KOPT-K1 (cell line): ENCODE data around the gene A1BG.

ENCODE experiments used
- H3K27ac ChIP-seq: fragments of 200-600 bp; sonication (generic); 2 replicates; pipeline ENCODE4 v1.5.1; 2016; ENCODE audit warnings: antibody characterized with exemption, mild to moderate bottlenecking, low read depth, low read length; ENCODE audit not compliant: poor library complexity, severe bottlenecking
- H3K36me3 ChIP-seq: fragments of 200-600 bp; sonication (generic); 2 replicates; pipeline ENCODE4 v1.5.1; 2017; ENCODE audit warnings: antibody characterized with exemption, mild to moderate bottlenecking, low read length, moderate library complexity; ENCODE audit not compliant: insufficient read depth
- H3K9me3 ChIP-seq: fragments of 200-600 bp; sonication (generic); 2 replicates; pipeline ENCODE4 v1.5.1; 2017; ENCODE audit warnings: antibody characterized with exemption, low read length, mild to moderate bottlenecking; ENCODE audit not compliant: insufficient read depth, poor library complexity, severe bottlenecking

A1BG gene

DNA sequence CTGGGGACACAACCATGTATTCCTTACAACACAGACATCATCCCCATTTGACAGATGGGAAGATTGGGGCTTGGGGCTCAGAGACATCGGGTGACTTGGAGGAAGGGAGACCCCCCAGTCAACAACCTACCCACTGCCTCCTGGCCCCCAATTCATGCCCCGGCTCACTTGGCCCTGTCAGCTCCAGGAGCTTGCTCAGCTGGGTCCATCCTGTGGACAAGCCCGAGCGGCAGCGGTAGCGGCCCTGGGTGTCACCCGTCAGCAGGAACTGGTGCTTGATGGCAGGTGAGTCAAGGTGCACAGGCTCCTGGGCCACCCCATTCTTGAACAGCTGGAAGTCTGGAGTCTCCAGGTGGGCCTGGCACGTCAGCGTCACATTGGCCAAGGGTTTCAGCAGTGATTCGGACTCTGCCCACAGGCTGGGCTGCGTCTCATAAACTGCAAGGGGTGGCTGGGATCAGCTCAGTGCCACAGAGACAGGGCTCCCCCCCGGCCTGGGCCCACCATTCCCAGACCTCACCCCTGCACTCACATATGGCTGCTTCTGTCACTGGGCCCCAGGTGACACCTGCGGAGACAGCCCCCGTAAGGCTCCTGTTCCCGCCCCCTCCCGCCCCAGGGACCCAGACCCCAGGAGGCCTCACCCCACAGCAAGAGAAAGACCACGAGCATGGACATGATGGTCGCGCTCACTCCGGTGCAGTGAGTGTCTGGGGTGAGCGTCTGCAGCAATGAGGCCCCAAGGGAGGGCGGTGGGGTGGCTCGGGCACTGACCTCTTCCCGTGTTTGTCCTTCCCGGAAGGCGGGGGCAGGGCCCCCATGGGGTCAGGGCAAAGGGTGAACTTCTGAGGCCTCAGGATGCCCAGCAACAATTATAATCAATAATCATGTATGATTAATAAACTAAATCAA is at the start of gene A1BG:
Gene A1BG, minus strand, starts transcription at position 733 of the 912 bp plus-strand sequence. Its CDS starts 55 bp downstream, at position 678.
- H3K36me3 ChIP-seq: peaks cover 17% of the 10 kb centered on the region; the same call in 1 of the 2 replicates
- no peak within 1 kb of the TSS for H3K27ac ChIP-seq
- H3K9me3 ChIP-seq: no peaks in the 10 kb centered on the region

- no peaks in the 10 kb centered on the region for H3K9me3 ChIP-seq
- H3K27ac ChIP-seq: peak overlapping the region; percentile 59
- H3K36me3 ChIP-seq: peaks cover 6% of the 10 kb centered on the region; the same call in 1 of the 2 replicates
Observed at GRCh38 chr19:58401840-58402421, 48.6 kb upstream of the A1BG start.

- H3K36me3 ChIP-seq: peaks cover 7% of the 10 kb centered on the region; the same call in 1 of the 2 replicates
- H3K27ac ChIP-seq: peak overlapping the region; percentile 59
- H3K9me3 ChIP-seq: no peaks in the 10 kb centered on the region
Observed at GRCh38 chr19:58400916-58401839, 47.9 kb upstream of the A1BG start.

DNA sequence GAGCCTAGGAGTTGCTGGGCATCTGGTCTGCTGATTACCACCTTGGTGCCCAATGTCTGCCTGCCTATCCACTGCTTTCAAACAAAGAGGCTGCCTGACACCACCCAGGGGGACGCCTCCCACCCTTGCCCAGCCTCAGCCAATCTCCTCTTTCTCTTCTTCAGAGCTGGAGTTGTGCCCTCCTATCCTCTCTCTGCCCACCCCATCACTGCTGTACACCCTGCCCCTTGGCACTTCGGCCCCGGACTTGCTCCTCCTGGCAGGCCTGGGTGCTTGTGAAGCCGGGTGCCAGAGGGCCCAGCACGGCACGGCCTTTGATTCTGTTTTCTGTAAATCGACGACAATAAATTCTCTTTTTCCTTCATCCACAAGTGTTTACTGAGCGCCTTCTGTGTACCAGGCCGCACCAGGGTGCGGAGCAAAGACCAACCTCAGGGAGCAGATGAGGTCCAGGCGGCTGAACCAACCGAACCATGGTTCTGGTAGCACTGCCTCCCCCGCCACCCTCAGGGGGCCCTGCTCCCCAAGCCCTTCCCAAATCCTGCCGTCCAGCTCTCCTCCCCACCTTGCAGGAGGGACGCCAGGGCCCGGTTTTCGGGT is 47.1 kb upstream of the A1BG start:
- H3K36me3 ChIP-seq: peaks cover 13% of the 10 kb centered on the region
- H3K27ac ChIP-seq: peak overlapping the region; percentile 14
- H3K9me3 ChIP-seq: no peaks in the 10 kb centered on the region

GRCh38 chr19:58399903-58400302 is 46.6 kb upstream of the A1BG start:
- Histone ChIP-seq H3K27ac (no peak overlapping the region), H3K36me3 (peaks cover 19% of the 10 kb centered on the region), H3K9me3 (no peaks in the 10 kb centered on the region)

DNA sequence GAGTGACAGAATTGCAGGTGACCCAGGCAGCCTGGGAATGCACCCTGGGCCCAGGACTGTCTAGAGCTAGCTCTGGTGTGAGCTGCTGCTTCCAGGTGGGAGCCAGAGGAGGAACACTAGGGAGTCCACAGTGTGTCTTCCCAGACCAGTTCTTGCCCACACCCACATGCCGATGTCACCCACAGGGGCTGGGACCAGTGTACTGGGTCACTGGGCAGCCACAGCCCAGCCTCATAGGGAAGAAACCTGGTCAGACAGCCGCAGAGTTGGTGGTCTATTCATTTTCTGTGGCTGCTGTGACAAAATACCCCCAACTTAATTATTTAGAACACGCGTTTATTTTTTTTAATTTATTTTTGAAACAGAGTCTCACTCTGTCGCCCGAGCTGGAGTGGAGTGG is 45.3 kb upstream of the A1BG start:
- H3K9me3 ChIP-seq: no peaks in the 10 kb centered on the region
- H3K27ac ChIP-seq: no peak overlapping the region
- H3K36me3 ChIP-seq: peaks cover 32% of the 10 kb centered on the region

DNA sequence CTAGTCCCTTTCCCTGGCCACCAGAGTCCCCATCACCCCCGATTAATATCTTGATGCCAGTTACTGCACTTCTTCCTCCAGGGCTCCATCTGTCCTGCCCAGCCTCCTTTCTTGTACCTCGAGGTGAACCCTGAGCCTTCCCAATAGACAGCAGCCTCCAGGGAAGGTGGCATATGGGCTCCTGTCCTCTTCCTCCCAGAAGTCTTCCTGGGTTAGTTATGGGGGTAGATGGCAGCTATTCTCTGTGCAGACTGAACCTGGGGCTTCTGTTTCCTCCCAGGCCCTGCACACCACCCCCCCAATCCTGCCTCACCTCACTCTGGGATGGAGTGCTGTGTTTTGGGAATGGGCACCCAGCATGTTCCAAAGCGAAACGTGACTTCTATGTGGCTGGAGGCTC is 44.8 kb upstream of the A1BG start:
- peaks cover 37% of the 10 kb centered on the region for H3K36me3 ChIP-seq
- H3K9me3 ChIP-seq: no peaks in the 10 kb centered on the region
- H3K27ac ChIP-seq: no peak overlapping the region

DNA sequence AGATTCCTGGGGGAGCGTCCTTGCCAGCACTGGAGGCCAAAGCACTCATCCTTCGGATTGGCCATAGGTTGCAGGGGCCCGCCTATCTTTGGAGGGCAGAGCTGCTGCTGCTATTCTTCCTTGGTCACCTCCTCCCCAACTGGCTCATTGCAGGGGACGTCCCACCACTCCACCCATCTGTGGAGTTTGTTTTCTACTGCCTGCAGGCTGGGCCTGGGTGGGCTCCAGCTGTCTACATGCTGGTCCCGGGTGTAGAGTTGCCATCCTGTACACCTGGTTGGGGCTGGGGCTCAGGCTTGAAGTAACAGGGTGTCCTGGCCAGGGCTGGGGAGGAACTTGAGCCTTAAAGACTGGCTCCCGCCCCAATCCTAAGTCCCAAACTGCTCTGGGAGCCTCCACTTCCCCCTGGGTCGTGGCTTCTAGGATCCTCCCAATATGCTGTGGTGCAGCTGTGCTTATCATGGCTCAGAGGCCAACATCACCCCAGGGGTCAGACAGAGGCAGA is 44.3 kb upstream of the A1BG start:
- Histone ChIP-seq H3K36me3 (peaks cover 42% of the 10 kb centered on the region), H3K27ac (no peak overlapping the region), H3K9me3 (no peaks in the 10 kb centered on the region)

DNA sequence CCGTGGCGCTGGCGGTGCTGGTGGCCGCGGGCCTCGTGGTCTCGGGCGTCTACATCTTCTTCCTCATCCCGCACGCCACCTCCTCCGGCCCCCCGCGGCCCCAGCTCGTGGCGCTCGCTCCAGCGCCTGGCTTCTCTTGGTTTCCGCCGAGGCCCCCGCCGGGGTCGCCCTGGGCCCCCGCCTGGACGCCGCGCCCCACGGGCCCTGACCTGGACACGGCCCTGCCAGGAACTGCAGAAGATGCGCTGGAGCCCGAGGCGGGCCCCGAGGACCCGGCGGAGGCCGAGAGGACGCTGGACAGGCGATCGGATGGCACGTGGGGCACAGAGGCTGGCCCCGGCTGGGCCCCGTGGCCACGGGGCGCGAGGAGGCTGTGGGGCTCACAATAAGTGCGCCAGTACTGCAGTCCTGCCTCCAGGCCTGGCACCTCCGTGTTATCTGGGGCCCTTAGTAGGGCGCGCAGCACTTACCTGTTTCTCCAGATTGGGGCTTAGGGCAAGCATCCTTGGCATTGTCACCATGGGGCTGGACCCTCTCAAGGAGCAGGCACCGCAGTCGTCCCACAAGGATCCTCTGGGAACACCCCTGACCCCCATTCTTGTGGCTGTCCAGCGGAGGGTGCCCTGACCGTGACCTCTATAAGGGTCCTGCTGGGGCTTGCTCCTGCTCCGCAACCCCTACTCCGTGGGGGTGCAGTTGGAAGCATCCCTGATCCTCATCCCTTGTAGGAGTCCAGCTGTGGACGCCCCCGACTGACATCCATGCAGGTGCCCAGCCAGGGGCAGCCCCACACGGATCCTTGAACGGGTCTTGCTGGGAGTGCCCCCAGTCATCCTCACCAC is 43.6 kb upstream of the A1BG start:
- Histone ChIP-seq H3K9me3 (no peaks in the 10 kb centered on the region), H3K27ac (no peak overlapping the region), H3K36me3 (peaks cover 49% of the 10 kb centered on the region)

DNA sequence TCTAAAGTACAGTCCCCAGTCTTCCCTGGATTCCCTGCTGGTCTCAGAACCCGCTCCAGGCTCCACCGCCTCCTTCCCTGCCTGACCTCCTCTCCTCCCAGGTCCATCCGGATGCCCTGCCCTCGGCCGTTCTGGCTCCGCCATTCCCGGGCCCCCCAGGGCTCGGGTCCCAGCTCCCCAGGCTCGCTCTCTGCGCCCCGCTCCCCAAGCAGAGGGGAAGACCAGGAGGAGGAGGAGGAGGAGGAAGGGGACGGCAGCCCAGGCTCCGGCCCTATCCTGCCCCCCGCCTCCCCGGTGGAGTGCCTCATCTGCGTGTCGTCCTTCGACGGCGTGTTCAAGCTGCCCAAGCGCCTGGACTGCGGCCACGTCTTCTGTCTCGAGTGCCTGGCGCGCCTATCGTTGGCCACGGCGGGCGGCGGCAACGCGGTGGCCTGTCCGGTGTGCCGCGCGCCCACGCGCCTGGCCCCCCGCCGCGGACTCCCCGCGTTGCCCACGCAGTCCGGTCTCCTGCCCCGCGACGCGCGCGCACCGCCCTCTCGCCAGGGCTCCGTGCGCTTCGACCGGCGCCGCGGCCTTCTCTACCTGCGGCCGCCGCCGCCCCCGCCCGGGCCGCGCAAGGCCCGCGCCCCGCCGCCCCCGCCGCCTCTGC is 42.8 kb upstream of the A1BG start:
- Histone ChIP-seq H3K9me3 (no peaks in the 10 kb centered on the region), H3K36me3 (peaks cover 57% of the 10 kb centered on the region), H3K27ac (no peak overlapping the region)

DNA sequence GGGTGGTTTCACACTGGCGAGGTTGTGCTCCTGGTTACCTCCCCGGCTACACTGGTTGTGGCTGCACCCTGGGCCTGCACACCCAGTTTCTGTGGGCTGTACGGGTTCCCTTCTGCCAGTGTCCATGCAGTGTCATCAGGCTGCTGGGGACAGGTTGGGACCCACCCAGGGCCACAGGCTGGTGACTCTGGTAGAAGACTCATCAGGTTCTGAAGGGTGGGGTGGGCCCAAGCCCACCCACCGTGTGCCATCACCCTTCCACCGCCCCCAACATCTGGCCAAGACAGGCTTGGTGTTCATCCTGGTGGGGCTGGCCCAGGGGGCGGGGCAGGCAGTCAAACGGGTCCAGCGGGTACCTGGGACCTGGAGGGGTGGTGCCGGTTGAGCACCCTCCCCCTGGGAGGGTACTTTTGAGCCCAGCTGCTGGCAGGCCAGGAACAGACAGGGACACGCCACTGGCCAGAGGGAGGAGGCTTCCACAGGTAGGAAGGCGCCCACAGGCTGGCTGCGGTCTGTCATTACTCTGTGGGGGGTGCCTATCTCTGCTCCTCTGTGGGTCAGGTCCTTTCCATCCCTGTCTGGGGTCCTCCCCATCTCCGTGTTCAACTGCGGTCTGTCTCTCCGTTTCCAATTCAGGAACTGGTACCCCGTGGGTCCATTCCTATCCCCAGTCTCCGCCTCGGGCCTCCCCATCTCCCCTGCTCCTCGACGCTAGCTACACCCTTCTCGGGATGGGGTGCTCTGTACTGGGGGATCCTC is 42.1 kb upstream of the A1BG start, which contains the start of gene RNF225:
Gene RNF225, plus strand, starts transcription at position 437 of the 759 bp plus-strand sequence. CDS start 434 bp downstream, outside the sequence.
- Histone ChIP-seq H3K27ac (no peak within 1 kb of the TSS), H3K36me3 (peaks cover 64% of the 10 kb centered on the region), H3K9me3 (no peaks in the 10 kb centered on the region)

DNA sequence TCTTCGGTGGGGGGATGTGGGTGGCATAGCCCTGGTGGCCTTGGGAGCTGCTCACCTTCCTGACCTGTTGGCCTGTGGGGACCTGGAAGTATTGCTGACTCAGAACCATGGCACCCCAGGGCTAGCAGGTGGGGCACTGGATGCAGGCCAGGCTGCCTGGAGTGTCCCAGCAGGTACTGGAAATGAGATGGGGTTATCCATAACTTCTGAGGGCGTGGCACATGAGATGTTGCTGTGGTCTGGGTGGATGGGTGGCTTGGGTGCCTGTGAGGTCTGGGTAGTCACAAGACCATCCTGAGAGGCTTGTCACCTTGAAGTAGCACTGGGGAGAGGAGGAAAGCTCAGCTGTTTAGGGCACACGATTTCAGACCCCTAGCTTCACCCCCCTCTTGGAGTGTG is 41.5 kb upstream of the A1BG start:
- Histone ChIP-seq H3K36me3 (peaks cover 69% of the 10 kb centered on the region), H3K27ac (no peak overlapping the region), H3K9me3 (no peaks in the 10 kb centered on the region)

GRCh38 chr19:58393725-58394033 is 40.4 kb upstream of the A1BG start:
- H3K9me3 ChIP-seq: no peaks in the 10 kb centered on the region
- H3K27ac ChIP-seq: no peak overlapping the region
- peaks cover 78% of the 10 kb centered on the region for H3K36me3 ChIP-seq
